Stimulated activated CD4-positive, alpha-beta T cell treated with anti-CD3 and anti-CD28 coated beads, Interleukin-4, amount 100 ng/mL, for 24 hours (primary cell): ENCODE measurements around the gene PBXIP1.

Source experiments
- DNase-seq: peaks from one replicate; pipeline ENCODE4 v3.0.0-alpha.2; 2020

PBXIP1 gene

GRCh38 chr1:154971341-154971998 lies 15.6 kb upstream of the PBXIP1 start:
- DNase-seq, result no peak

GRCh38 chr1:154970631-154971340 lies 14.9 kb upstream of the PBXIP1 start, which contains the start of gene SHC1:
TSS of gene SHC1 (minus strand) at chr1:154970747. CDS start at chr1:154970526, 221 bp downstream.
- peak; percentile 47 for DNase-seq

- no peak for DNase-seq
Observed at GRCh38 chr1:154969860-154970452, 14.1 kb upstream of the PBXIP1 start.

GRCh38 chr1:154969246-154969645 lies 13.3 kb upstream of the PBXIP1 start:
- DNase-seq, result no peak

- no peak for DNase-seq
Observed at GRCh38 chr1:154968731-154969130, 12.8 kb upstream of the PBXIP1 start.

- DNase-seq, result no peak
Observed at GRCh38 chr1:154967331-154967950, 11.5 kb upstream of the PBXIP1 start.

GRCh38 chr1:154966111-154966510 lies 10.2 kb upstream of the PBXIP1 start:
- no peak for DNase-seq

GRCh38 chr1:154964359-154964758 lies 8.5 kb upstream of the PBXIP1 start:
- no peak for DNase-seq

GRCh38 chr1:154963643-154964042 lies 7.7 kb upstream of the PBXIP1 start:
- DNase-seq, result no peak

GRCh38 chr1:154962795-154963330 lies 7.0 kb upstream of the PBXIP1 start:
- DNase-seq, result no peak

GRCh38 chr1:154962156-154962749 lies 6.4 kb upstream of the PBXIP1 start:
- DNase-seq, result no peak

GRCh38 chr1:154961207-154962155 lies 5.6 kb upstream of the PBXIP1 start, which contains the start of gene PYGO2:
TSS of gene PYGO2 (minus strand) at chr1:154961782. CDS start at chr1:154961576, 206 bp downstream.
- DNase-seq, result peak; percentile 81

- DNase-seq, result no peak
Observed at GRCh38 chr1:154960446-154961136, 4.7 kb upstream of the PBXIP1 start.

GRCh38 chr1:154959426-154959780 lies 3.5 kb upstream of the PBXIP1 start:
- DNase-seq, result no peak

GRCh38 chr1:154958681-154959425 lies 3.0 kb upstream of the PBXIP1 start:
- DNase-seq, result no peak

- DNase-seq, result no peak
Observed at GRCh38 chr1:154958036-154958435, 2.1 kb upstream of the PBXIP1 start.

GRCh38 chr1:154957091-154957657 lies 1.3 kb upstream of the PBXIP1 start:
- no peak for DNase-seq

GRCh38 chr1:154956544-154956941 lies 644 bp upstream of the PBXIP1 start:
- no peak for DNase-seq

- DNase-seq, result peak; percentile 86
Observed at GRCh38 chr1:154955039-154955717, 721 bp downstream of the PBXIP1 start.
